GM12872 (cell line): ENCODE data around the gene SERPINA4.

Experiments
- CTCF ChIP-seq: IDR thresholded peaks from 3 replicates; pipeline ENCODE4 v1.5.1; 2011; ENCODE audit warnings: low read depth, mild to moderate bottlenecking, low read length, moderate library complexity; ENCODE audit not compliant: insufficient read depth

Gene SERPINA4

GRCh38 chr14:94615823-94616570, 54.8 kb downstream of the SERPINA4 start:
- TF ChIP-seq CTCF: no peak

GRCh38 chr14:94617366-94617941, 56.2 kb downstream of the SERPINA4 start:
- no peak for TF ChIP-seq CTCF

GRCh38 chr14:94617988-94618822, 57.0 kb downstream of the SERPINA4 start:
- no peak for TF ChIP-seq CTCF

GRCh38 chr14:94619297-94619696, 58.1 kb downstream of the SERPINA4 start:
- no peak for TF ChIP-seq CTCF
